ENCODE data around the gene TMED6.

DNA sequence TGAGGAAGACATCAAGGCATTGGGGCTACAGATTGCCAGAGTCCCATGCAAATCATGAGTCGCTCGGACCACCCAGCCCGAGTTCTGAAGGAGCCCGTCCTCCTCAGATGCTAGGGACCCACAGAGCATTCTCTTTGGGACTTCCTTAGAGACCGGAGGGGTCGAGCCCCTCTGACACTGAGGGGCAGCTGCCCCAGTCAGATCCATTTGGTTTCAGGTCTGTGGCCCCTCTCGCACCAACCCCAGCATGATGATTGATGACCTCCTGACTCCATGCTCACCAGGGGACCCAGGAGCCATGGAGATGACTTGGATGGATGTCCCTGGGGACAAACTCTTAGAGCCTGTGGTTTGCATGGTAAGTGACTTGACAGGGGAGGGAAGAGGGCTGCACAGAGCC lies 29.2 kb downstream of the TMED6 start:
- TF ChIP-seq, protein P1, sequence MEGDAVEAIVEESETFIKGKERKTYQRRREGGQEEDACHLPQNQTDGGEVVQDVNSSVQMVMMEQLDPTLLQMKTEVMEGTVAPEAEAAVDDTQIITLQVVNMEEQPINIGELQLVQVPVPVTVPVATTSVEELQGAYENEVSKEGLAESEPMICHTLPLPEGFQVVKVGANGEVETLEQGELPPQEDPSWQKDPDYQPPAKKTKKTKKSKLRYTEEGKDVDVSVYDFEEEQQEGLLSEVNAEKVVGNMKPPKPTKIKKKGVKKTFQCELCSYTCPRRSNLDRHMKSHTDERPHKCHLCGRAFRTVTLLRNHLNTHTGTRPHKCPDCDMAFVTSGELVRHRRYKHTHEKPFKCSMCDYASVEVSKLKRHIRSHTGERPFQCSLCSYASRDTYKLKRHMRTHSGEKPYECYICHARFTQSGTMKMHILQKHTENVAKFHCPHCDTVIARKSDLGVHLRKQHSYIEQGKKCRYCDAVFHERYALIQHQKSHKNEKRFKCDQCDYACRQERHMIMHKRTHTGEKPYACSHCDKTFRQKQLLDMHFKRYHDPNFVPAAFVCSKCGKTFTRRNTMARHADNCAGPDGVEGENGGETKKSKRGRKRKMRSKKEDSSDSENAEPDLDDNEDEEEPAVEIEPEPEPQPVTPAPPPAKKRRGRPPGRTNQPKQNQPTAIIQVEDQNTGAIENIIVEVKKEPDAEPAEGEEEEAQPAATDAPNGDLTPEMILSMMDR (conservative IDR thresholded peaks at IDR 0.05; ENCODE audit: low read depth in 2 of 2), result no peak
- TF ChIP-seq EZH2 (IDR thresholded peaks at IDR 0.05; ENCODE audit: low read depth, unreplicated experiment) (no peak), POLR2AphosphoS5 (IDR thresholded peaks at IDR 0.05; ENCODE audit: low read depth) (0 out of 2 replicates have a peak, but pooled peaks have one; percentile 15), CREB1 (CRISPR knock-in tag; IDR thresholded peaks at IDR 0.05; ENCODE audit: low read depth) (no peak), JUNB (IDR thresholded peaks at IDR 0.05; ENCODE audit: unreplicated experiment) (no peak), ETS1 (IDR thresholded peaks at IDR 0.05) (no peak)

Measured in GM23338 (cell line).